Hypothalamus (tissue), 51 donors: ENCODE results near the gene TMEM108.
"Not testable (repeated sequence)": the region's sequence is repeated elsewhere in the genome, so short reads cannot be mapped to it uniquely, and the experiment has no call there.

Experiments
- DNase-seq, 51 donors: peaks; one replicate each; lab custom pipeline; 2025; lab: John Stamatoyannopoulos, UW

Gene TMEM108

DNA sequence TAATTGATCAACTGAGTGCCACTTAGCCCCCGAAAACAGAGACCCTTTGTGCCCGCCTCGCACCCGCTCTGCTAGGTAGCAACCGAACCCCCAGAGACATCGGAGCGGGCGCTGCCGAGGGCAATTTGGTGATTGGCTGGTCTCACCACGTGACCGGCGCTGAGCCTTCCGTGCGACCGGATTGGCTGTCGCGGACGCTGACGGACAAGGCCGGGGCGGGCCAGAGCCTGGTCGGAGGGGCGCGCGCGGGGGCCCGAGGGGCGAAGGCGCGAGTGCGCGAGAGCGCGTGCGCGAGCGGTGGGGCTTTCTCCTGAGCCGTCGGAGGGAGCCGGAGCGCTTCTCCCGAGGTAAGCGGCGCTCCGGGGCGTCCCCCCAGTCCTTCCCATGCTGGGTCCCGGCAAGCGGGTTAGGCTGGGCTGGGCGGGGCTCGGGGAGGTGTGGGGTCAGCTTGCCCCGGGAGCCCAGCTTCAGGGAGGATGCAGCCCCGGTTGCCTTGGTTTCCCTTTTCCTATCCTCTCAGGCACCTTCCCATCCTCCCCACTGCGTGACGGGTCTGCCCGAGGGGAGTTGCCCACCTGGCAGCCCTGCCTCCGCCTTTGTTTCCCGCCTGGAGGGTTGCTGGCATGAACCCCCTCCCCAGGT, at the start of gene TMEM108:
TSS of gene TMEM108 (plus strand) at position 303 of the 642 bp plus-strand sequence.
- peak; percentile 48 to 94 (median 84) for DNase-seq

- no peak for DNase-seq
Observed at GRCh38 chr3:132995971-132996370, 42.2 kb upstream of the TMEM108 start.

- DNase-seq = no peak
Observed at GRCh38 chr3:132997404-132998185, 40.6 kb upstream of the TMEM108 start.

DNA sequence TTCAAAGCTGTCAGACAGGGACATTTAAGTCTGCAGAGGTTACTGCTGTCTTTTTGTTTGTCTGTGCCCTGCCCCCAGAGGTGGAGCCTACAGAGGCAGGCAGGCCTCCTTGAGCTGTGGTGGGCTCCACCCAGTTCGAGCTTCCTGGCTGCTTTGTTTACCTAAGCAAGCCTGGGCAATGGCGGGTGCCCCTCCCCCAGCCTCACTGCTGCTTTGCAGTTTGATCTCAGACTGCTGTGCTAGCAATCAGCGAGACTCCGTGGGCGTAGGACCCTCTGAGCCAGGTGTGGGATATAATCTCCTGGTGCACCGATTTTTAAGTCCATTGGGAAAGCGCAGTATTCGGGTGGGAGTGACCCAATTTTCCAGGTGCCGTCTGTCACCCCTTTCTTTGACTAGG, 33.2 kb upstream of the TMEM108 start:
- not testable (repeated sequence) for DNase-seq

- no peak for DNase-seq
Observed at GRCh38 chr3:133007601-133008000, 30.6 kb upstream of the TMEM108 start.

DNA sequence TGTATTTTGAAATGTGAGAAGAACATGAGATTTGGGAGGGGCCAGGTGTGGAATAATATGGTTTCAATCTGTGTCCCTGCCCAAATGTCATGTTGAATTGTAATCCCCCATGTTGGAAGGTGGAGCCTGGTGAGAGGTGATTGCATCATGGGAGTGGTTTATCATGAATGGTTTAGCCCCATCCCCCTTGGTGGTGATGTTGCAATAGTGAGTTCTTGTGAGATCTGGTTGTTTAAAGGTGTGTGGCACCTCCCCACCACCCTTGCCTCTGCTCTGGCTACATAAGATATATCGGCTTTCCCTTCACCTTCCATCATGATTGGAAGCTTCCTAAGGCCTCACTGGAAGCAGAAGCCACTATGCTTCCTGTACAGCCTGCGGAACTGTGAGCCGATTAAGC, 23.9 kb upstream of the TMEM108 start:
- DNase-seq = no peak

- not testable (repeated sequence) for DNase-seq
Observed at GRCh38 chr3:133015573-133015972, 22.6 kb upstream of the TMEM108 start.

- no peak for DNase-seq
Observed at GRCh38 chr3:133016838-133017309, 21.3 kb upstream of the TMEM108 start.

DNA sequence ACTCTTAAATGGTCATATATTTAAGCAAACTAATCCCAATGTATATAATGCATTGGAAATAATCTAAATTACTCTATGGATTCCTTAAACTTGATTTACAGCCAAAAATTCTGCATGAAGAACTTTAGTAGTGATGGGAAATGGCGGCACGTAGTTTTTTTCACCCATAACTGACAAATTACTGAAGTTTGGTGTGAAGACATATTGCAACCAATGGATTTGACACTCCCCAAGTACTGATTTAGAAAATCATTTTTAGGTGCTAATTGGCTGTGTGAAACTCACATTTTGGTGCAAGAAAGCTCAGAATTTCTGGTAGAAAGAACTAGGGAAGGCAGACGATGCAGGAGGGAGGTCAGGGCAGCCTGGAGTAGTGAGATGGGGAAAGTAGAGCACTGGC, 19.3 kb upstream of the TMEM108 start:
- no peak for DNase-seq

DNA sequence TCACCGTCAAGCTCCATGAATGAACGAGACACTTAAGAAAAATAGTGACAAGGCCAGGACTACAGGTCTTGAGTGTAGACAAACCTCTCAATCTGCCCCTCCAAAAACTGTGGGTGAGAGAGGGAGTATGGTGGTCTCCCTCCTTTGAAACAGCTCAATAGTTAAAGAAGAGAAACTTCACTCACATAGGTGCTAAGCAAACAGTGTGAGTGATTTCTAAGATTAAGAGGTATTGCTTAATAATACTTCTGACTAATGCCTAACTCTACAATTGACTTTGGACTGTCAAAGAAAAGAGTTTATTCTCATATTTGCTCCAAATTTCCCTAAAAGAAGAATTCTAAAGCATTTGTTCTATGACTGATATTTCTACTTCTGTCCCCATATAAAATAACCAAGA, 17.0 kb upstream of the TMEM108 start:
- no peak for DNase-seq

DNA sequence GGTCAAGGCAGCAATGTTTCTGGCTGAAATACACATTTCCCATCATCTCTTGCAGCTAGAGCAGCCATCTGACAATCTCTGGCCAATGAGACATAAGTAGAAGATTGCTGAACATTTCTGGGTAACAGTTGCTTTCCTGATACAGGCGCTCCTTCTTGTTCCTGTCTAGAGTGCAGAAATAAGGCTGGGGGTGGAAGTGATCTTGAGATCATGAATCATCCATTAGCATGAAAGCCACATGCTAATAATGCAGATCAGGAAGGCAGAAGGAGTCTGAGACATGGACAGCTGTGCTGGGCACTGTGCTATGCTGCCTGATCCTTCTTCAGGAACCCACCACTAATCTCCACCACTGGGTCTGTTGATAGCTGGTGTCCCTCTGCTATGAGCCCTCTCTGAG, 14.8 kb upstream of the TMEM108 start:
- no peak for DNase-seq

- DNase-seq = no peak
Observed at GRCh38 chr3:133025546-133025945, 12.6 kb upstream of the TMEM108 start.

GRCh38 chr3:133032301-133032700, 5.9 kb upstream of the TMEM108 start:
- no peak for DNase-seq

DNA sequence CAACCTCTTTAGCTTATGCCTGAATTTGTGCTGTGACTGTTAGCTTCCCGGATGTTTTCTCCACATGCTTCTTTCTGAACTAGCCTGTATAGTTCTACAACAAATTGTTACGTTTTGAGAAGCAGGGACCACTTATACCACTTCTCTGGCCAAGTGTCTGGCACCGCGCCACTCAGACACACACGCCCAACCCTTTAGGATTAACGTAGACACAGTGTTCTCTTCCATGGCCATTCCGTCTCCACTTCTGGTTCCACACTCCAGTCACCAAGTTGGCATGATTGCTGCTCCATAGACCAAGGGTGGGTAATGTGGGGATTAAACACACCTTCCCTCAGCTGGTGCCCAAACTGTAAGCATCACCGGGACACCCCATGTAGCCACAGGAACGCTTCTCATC, 755 bp upstream of the TMEM108 start:
- peak in 2 of 51 donors; percentile 5 for DNase-seq

DNA sequence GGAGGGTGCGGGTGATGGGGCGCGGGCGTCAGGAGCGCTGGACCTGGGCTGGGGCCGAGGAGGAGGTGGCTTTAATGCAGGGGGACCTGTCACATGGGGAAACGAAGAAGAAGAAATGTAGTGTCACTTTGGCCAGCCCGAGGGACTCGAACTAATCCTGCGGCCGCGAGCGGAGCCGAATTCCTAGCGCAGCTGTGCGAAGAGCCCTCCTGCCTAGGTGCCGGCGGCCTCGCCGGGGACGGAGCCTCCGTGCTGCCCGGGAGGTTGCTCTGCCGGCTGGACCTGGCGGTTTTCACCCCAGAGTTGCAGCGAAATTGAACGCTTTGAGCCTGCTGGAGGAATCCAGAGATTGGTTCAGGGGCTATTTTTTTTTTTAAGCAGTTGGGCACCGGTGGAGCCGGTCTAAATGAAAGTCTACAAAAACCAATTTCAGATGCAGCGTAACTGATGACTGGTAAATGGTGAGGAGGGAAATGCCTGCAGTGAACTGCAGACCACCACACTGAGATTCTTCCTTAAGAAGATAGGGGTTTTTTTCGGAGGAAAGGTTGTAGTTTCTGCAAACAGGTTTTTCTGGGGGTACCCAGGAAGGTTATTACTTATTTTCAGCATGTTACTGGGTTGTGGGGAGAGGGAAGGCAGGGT, 662 bp downstream of the TMEM108 start:
- peak in 28 of 51 donors; percentile 2 to 63 (median 23) for DNase-seq

DNA sequence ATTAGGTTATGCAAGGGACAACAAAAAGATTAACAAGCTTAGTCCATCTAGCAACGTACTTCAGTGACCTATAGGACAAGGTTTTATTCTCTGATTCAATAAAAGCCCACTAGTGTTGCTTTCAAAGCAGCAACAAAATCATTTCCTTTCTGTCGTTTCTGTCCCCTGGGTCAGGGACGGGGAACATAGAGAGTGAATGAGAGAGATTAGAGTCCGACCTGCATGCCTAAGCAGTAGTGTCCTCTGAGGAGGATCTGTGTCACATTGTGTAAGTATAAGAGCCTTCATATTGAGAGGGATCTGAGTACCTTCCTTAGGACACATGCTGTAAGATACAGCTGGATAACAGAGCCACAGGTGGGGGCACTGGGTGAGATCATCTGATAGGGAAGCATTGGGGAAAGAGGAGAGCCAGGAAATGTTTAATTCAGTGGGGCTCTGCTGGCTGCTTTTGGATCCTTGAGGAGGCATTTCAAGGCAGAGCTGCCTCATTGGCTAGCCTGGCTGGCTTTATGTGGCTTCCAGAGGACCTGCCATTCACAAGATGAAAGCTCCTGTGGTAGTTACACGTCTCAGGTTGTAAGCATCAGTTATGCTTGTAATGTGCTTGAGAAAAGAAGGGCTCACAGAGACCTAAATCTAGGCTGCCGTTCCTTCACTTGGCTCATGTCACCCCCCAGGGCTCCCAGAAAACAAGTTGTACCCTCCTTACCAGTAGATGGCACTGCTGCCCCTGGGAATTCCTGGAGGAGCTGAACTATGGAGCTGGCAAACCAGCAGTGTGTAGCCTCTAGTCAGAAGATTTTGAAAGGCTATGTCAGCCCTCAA, 2.7 kb downstream of the TMEM108 start:
- peak in 49 of 51 donors; percentile 17 to 91 (median 64) for DNase-seq

DNA sequence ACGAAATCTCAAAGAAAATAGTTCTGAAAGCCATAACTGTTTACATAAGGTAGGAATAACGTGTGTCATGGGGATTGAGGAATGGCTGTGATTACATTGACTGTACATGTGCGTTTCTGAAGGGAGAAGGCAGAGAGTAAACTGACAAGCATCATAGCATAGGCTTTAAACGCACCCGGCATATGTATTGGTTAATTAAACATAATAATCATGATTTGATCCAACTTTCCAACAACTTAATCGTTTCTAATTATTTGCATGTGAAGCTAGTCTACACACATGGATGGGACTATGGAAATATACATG, 3.3 kb downstream of the TMEM108 start:
- no peak for DNase-seq

DNA sequence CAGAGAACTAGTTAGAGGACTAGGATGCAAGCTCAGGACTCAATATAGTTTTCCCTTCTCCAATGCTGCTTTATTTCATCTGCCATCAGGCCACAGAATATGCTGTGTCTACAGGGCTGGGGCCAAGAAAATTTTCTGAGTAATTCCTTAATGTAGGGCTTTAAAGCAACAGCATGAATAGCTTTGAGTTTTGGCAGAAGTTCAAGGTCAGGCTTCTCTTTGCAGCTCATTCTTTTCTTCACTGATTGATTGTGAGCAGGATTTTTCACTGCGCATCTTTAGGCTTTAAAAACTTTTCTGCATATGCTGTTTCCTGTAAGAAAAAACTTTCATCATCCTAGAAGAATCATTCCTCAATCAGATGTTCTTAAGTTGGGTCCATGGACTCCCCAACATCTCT, 4.6 kb downstream of the TMEM108 start:
- no peak for DNase-seq

- DNase-seq = no peak
Observed at GRCh38 chr3:133047980-133048379, 9.8 kb downstream of the TMEM108 start.

GRCh38 chr3:133049491-133049890, 11.3 kb downstream of the TMEM108 start:
- DNase-seq = no peak

DNA sequence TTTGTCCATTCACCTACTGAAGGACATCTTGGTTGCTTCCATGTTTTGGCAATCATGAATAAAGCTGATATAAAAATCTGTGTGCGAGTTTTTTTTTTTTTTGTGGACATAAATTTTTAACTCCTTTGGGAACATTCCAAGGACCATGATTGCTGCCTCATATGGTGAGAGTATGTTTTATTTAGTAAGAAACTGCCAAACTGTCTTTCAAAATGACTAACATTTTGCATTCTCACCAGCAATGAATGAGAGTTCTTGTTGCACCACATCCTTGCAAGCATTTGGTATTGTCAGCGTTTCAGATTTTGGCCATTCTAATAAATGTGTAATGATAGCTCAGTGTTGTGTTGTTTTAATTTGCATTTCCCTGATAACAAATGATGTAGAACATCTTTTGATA, 12.7 kb downstream of the TMEM108 start:
- DNase-seq = no peak
